K562 (cell line): ENCODE measurements around the gene NACC1. TPM values are rescaled to one million over a fixed set of nuclear protein-coding genes. Genes with fewer than 3 reads are reported as not detected.

Experiments
- CAMTA2 ChIP-seq: fragments of 250-450 bp; sonication (Bioruptor Pico); conservative IDR thresholded peaks from 2 replicates; pipeline ENCODE4 v1.5.1; 2022
- CBX1 ChIP-seq: sonication (generic); IDR thresholded peaks from 2 replicates; pipeline ENCODE4 v1.6.1; 2016; ENCODE audit warnings: antibody characterized with exemption, low read depth, mild to moderate bottlenecking
- CBX2 ChIP-seq: fragments of 200-600 bp; sonication (generic); IDR thresholded peaks from one replicate; pipeline ENCODE4 v1.6.1; 2012; ENCODE audit warnings: mild to moderate bottlenecking, low read length, inconsistent platforms; ENCODE audit not compliant: insufficient read depth, poor library complexity, severe bottlenecking
- ESRRA ChIP-seq: fragments of 450-650 bp; IDR thresholded peaks from 2 replicates; pipeline ENCODE4 v1.6.1; 2014; ENCODE audit warnings: low read depth, mild to moderate bottlenecking, moderate library complexity, borderline replicate concordance
- ETV6 ChIP-seq, 3 experiments: fragments of 150-350 bp in 1 of 3; sonication (generic) in 1 of 3; formaldehyde crosslinking in 1 of 3; IDR thresholded peaks; 2 replicates each; pipeline versions ENCODE4 v1.6.1 to v1.8.0; 2014 to 2022; ENCODE audit warnings: borderline replicate concordance in 2 of 3, low read depth in 2 of 3, antibody characterized with exemption in 1 of 3, low read length in 1 of 3, mild to moderate bottlenecking in 1 of 3, missing genetic modification reagents in 1 of 3
- EWSR1 ChIP-seq: fragments of 450-650 bp; IDR thresholded peaks from 2 replicates; pipeline ENCODE4 v1.6.1; 2018; ENCODE audit warnings: borderline replicate concordance, mild to moderate bottlenecking, low read depth, moderate library complexity; ENCODE audit not compliant: partially characterized antibody
- GATAD2B ChIP-seq: fragments of 450-650 bp; IDR thresholded peaks from 2 replicates; pipeline ENCODE4 v1.6.1; 2017; ENCODE audit warnings: mild to moderate bottlenecking, borderline replicate concordance
- LEF1 ChIP-seq: fragments of 450-650 bp; IDR thresholded peaks from 2 replicates; pipeline ENCODE4 v1.6.1; 2016; ENCODE audit warnings: mild to moderate bottlenecking
- MAFF ChIP-seq: IDR thresholded peaks from 2 replicates; pipeline ENCODE4 v1.6.1; 2012; ENCODE audit warnings: low read length, improper control_type of control experiment
- NELFE ChIP-seq: IDR thresholded peaks from 2 replicates; pipeline ENCODE4 v1.6.1; 2011; ENCODE audit warnings: mild to moderate bottlenecking; ENCODE audit not compliant: insufficient read depth, insufficient read length
- SAFB ChIP-seq: fragments of 200-400 bp; formaldehyde crosslinking; IDR thresholded peaks from 2 replicates; pipeline ENCODE4 v1.6.1; 2017; ENCODE audit warnings: low read depth, low read length, borderline replicate concordance
- SRF ChIP-seq, 2 experiments: fragments of 250-450, 450-650 bp in 1 of 2; sonication (Bioruptor Pico) in 1 of 2; sonication (generic) in 1 of 2; formaldehyde crosslinking; IDR thresholded peaks; 2 replicates each; pipeline versions ENCODE4 v1.5.0 to v1.5.1; 2020 to 2022; ENCODE audit warnings: mild to moderate bottlenecking in 1 of 2, missing genetic modification reagents in 1 of 2
- ZKSCAN1 ChIP-seq: fragments of 150-350 bp; IDR thresholded peaks from 2 replicates; pipeline ENCODE4 v1.6.1; 2016; ENCODE audit warnings: low read depth, low read length
- ZKSCAN8 ChIP-seq: fragments of 200-800 bp; sonication (Bioruptor generic); IDR thresholded peaks from 2 replicates; pipeline ENCODE4 v1.6.1; 2016; ENCODE audit warnings: missing genetic modification characterization, missing compliant biosample characterization
- ZNF124 ChIP-seq: sonication (generic); formaldehyde crosslinking; IDR thresholded peaks from 2 replicates; pipeline ENCODE4 v1.8.1; 2022; ENCODE audit warnings: missing genetic modification reagents
- ZNF23 ChIP-seq: fragments of 250-450 bp; sonication (Bioruptor Pico); IDR thresholded peaks from 2 replicates; pipeline ENCODE4 v1.4.0; 2020; ENCODE audit warnings: mild to moderate bottlenecking
- ZNF41 ChIP-seq: fragments of 250-450 bp; sonication (Bioruptor Pico); conservative IDR thresholded peaks from 2 replicates; pipeline ENCODE4 v1.4.0; 2020; ENCODE audit warnings: mild to moderate bottlenecking
- polyA plus RNA-seq, 8 experiments: library from polyadenylated mRNA; depleted of rRNA in 4 of 8; stranded (reverse) in 5 of 8; unstranded in 3 of 8; fragments of >200 nt; fragmentation: Nextera tagmentation in 2 of 8; fragmentation: Illumina TruSeq in 1 of 8; extraction: Ambion mirVana in 2 of 8; extraction: Trizol in 1 of 8; gene quantifications; 2 replicates each; pipeline versions ENCODE4 v1.2.1 to v1.2.3, GENCODE V29; 2011 to 2014; ENCODE audit warnings: inconsistent platforms in 1 of 8, missing spikeins in 1 of 8
- total RNA-seq, 7 experiments: library from RNA; depleted of rRNA in 6 of 7; stranded (reverse); fragments of >200 nt in 6 of 7; fragmentation: Illumina TruSeq in 2 of 7; extraction: Trizol in 2 of 7; gene quantifications; 2 replicates each; pipeline versions ENCODE4 v1.2.1 to v1.2.3, GENCODE V29; 2011 to 2021; ENCODE audit warnings: low replicate concordance in 1 of 7
- TF ChIP-seq, protein P1 (sequence below): fragments of 450-650 bp; IDR thresholded peaks from 2 replicates; pipeline ENCODE4 v1.6.1; 2016; ENCODE audit warnings: mild to moderate bottlenecking
- TF ChIP-seq, protein P2 (sequence below): sonication (generic); formaldehyde crosslinking; IDR thresholded peaks from 2 replicates; pipeline ENCODE4 v1.8.0; 2022; ENCODE audit warnings: missing genetic modification reagents, mild to moderate bottlenecking, moderate library complexity, borderline replicate concordance
- TF ChIP-seq, protein P3 (sequence below): sonication (generic); formaldehyde crosslinking; IDR thresholded peaks from 2 replicates; pipeline ENCODE4 v1.8.0; 2022; ENCODE audit warnings: mild to moderate bottlenecking, low read depth, missing genetic modification reagents

NACC1 gene
- total and polyA plus RNA-seq, 9 of the 15 experiments (the other 6 are each of a cell fraction or from before 2014, with no cell fraction given) = 0.04 to 96.6 (median 25.8) TPM

DNA sequence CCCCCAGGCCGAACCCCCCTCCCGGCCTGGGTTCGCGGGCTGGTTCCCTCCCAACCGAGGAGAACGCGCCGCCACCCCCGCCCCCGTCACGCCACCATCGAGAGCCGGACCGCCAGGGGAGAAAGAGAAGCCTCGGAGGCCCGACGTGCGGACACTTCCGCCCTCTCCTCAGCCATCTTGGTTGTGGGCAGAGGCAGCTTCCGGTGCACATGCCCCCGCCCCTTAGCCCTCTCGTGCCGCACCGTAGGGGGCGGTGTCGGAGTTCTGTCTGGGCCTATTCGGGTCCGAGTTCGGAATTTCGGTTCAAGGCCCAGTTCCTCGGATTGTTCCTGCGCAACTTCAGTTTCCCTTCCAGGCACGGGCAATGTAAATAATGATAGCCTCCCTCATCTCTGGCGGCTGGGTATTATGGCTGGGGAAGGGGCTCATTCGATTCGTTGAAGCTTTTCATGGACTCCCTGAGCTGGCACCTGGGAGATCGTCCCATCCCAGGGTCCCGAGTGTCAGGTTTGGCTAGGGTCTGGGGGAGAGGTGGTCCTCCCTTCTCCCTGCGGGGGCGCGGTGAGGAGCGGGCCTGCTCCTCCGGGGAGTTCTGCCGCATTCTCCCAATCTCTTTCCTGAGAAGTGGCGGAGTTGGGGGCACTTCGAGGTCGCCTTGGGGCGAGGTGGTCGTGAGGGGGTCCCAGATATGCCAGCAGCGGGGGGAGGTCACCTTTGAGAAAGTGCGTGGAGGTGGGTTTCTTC lies 32.3 kb downstream of the NACC1 start, which contains the start of the genes IER2 and STX10 (continued):
- TF ChIP-seq CBX2 (no peak), ETV6 (IDR thresholded peaks at IDR 0.05; ENCODE audit: borderline replicate concordance in 1 of 2, low read depth in 2 of 2, low read length in 1 of 2) (no peak), ETV6 (CRISPR knock-in tag; IDR thresholded peaks at IDR 0.05; ENCODE audit: borderline replicate concordance) (no peak; the same call in 1 of the 2 replicates), CBX1 (no peak; the same call in 1 of the 2 replicates), NELFE (no peak), ZKSCAN8 (CRISPR knock-in tag) (no peak), ESRRA (peak; percentile 74), ZKSCAN1 (no peak; the same call in 1 of the 2 replicates), MAFF (no peak), ZNF41 (CRISPR knock-in tag) (no peak), EWSR1 (no peak), SAFB (no peak), CAMTA2 (no peak), LEF1 (no peak; the same call in 1 of the 2 replicates), GATAD2B (no peak), ZNF23 (CRISPR knock-in tag) (no peak), SRF (CRISPR knock-in tag; IDR thresholded peaks at IDR 0.05) (peak in 1 of 2 experiments; percentile 70; a peak in 2 of 4 replicates), ZNF124 (CRISPR knock-in tag) (no peak)
- TF ChIP-seq, protein P1, sequence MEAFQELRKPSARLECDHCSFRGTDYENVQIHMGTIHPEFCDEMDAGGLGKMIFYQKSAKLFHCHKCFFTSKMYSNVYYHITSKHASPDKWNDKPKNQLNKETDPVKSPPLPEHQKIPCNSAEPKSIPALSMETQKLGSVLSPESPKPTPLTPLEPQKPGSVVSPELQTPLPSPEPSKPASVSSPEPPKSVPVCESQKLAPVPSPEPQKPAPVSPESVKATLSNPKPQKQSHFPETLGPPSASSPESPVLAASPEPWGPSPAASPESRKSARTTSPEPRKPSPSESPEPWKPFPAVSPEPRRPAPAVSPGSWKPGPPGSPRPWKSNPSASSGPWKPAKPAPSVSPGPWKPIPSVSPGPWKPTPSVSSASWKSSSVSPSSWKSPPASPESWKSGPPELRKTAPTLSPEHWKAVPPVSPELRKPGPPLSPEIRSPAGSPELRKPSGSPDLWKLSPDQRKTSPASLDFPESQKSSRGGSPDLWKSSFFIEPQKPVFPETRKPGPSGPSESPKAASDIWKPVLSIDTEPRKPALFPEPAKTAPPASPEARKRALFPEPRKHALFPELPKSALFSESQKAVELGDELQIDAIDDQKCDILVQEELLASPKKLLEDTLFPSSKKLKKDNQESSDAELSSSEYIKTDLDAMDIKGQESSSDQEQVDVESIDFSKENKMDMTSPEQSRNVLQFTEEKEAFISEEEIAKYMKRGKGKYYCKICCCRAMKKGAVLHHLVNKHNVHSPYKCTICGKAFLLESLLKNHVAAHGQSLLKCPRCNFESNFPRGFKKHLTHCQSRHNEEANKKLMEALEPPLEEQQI = no peak
- TF ChIP-seq, protein P2, sequence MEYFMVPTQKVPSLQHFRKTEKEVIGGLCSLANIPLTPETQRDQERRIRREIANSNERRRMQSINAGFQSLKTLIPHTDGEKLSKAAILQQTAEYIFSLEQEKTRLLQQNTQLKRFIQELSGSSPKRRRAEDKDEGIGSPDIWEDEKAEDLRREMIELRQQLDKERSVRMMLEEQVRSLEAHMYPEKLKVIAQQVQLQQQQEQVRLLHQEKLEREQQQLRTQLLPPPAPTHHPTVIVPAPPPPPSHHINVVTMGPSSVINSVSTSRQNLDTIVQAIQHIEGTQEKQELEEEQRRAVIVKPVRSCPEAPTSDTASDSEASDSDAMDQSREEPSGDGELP = peak; percentile 82
- TF ChIP-seq, protein P3, sequence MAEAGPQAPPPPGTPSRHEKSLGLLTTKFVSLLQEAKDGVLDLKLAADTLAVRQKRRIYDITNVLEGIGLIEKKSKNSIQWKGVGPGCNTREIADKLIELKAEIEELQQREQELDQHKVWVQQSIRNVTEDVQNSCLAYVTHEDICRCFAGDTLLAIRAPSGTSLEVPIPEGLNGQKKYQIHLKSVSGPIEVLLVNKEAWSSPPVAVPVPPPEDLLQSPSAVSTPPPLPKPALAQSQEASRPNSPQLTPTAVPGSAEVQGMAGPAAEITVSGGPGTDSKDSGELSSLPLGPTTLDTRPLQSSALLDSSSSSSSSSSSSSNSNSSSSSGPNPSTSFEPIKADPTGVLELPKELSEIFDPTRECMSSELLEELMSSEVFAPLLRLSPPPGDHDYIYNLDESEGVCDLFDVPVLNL (CRISPR knock-in tag) = no peak
